ENCODE results near the gene CDHR2.
"Not testable (repeated sequence)": the region's sequence is repeated elsewhere in the genome, so short reads cannot be mapped to it uniquely, and the experiment has no call there.

The CDHR2 gene

DNA sequence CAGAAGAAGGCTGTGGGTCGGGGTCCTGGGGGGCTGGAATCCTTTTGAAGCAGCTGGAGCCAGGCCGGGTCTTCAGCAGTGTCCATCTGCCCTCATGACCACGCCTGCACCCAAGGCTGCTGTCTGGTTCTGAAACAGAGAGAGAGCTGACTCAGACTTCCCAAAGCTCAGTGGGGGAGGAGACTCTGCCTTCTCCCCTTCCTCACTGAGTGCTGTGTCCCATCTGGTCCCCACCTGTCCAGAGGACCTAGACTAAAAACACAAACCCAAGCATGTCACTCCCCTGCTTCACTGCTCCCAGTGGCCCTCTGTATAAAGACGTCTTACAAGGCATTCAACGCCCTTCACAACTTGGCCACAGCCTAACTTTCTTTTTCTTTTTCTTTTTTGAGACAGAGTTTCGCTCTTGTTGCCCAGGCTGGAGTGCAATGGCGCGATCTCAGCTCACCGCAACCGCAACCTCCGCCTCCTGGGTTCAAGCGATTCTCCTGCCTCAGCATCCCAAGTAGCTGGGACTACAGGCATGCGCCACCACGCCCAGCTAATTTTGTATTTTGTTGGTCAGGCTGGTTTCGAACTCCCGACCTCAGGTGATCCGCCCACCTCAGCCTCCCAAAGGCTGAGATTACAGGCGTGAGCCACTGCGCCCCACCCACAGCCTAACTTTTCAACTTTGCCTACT lies 50.7 kb downstream of the CDHR2 start:
- not testable (repeated sequence) for DNase-seq

DNA sequence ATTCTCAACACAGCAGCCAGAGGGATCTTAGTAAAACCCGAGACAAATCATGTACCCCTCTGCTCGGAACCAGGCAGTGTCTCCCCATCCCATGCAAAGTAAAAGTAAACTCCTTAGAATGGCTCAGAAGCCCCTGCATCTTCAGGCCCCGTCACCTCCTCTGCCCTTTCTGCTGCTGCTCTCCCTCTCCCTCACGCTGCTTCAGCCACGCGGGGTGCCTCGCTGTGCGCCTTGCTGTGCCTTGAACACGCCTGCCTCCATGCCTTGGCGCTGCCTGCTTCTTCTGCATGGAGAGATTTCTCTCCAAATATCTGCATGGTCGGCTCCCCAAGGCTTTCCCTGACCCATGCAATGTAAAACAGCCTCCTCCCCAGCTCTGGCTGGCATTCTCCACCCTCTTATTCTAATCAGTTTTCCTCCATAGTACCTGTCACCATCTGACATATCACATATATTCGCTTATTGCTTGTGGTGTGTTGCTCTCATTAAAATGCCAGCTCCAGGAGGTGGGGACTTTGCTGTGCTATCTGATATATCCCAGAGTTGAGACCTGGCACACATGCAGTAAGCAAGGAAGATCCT lies 52.9 kb downstream of the CDHR2 start:
- DNase-seq: no peak

DNA sequence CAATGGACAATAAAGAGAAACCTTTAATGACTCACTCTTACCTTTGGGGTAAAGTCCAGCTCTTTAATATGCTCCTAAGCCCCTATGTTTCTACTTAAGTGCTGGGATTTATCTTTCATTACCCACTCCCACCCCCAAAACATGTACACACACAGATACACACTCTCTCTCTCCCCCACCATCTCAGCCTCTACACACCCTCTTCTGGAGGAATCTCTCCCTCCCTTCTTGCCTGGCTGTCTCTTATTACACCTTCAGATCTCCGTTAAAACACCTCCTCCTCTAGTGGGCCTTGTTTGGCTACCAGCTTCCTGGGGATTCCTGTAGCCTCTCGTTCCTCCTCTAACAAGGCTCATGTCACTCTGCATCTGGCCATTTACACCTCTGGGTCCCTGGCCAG lies 53.9 kb downstream of the CDHR2 start:
- DNase-seq: no peak

DNA sequence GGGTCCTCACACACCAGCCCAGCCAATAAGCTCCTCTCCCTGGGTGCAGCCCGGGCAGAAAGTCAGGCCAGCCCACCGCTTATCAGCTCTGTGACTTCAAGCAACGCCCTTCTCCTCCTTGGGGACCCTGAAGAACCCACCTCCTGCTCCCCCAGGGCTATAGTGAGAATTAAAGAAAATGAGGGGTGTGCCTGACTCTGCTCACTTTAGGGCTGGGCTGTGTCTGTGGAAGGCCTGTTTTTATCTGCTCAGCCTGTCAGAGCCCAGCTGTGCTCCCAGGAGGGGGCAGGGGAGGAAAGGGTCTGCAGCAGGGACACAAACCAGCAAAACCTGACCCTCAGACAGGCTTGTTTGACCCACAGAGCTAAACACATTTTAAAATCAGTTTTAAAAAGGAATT lies 56.9 kb downstream of the CDHR2 start:
- no peak for DNase-seq

DNA sequence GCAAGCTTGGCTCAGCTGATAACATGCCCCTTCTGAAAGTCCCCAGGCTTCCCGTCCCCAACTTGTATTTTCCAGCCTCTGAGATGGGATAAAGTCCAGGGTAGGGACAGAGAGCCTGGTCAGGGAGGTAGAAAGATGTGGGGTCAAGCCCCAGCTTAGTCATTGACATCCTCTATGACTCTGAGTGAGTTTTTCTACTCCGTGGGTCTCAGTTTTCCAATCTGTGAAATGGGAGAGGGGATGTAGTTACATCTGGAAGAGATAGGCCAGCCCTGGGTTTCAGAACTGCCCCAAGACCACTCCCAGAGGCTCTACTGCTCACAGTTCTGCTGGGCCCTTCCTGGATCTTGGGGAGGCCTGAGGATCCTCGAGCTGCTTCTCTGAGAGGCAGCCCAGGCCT lies 57.7 kb downstream of the CDHR2 start:
- DNase-seq: no peak

DNA sequence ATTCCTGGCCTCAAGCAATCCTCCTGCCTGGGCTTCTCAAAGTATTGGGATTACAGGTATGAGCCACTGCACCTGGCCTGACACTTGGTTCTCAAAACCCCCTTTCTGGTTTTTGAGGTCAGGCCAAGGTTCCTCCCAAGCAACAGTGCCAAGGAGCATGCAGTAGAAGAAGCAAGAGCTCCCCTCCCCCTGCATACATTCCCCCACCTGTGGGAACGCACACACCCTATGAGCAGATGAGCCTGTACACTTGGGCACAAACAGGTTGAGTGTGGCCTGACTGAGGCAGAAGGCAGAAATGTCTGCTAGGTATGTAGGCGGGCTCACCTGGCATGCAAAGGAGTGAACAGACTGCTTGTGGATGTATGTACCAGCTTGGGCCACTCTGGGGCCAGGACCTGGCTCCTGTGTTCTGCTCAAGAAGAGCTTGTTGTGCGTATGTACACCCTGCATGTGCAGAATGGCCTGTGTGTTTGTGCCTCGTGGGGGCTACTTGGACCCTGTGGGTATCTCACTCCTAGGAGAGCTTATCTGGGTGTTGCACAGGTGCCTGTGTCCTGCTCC lies 59.1 kb downstream of the CDHR2 start:
- DNase-seq: no peak

- no peak for DNase-seq
Observed at GRCh38 chr5:176608937-176609723, 60.0 kb downstream of the CDHR2 start.

GRCh38 chr5:176609724-176610434 lies 60.7 kb downstream of the CDHR2 start, which contains the start of gene GPRIN1:
TSS of gene GPRIN1 (minus strand) at chr5:176610156. CDS start at chr5:176599834, 10,322 bp downstream.
- peak; percentile 65 for DNase-seq

GRCh38 chr5:176610435-176610773 lies 61.3 kb downstream of the CDHR2 start:
- DNase-seq: no peak

- DNase-seq: peak; percentile 33
Observed at GRCh38 chr5:176611435-176611834, 62.3 kb downstream of the CDHR2 start.

DNA sequence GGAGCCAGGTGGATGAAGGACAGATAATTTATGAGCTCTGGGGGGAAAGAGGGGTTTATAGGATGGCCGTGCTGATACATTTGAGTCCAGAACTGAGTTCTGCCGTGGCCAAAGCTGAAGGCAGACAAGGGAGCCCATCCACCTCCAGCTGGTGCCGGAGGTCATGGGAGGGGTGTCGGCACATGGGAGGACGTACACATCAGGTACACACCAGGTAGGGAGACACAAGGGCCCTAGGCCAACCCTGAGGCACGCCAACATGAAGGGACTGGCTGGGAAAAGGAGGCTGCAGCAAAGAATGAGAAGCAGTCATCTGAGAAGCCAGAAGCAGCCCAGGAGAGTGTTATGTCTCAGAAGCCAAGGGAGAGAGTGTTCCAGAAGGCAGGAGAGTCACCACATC lies 62.9 kb downstream of the CDHR2 start:
- no peak for DNase-seq

DNA sequence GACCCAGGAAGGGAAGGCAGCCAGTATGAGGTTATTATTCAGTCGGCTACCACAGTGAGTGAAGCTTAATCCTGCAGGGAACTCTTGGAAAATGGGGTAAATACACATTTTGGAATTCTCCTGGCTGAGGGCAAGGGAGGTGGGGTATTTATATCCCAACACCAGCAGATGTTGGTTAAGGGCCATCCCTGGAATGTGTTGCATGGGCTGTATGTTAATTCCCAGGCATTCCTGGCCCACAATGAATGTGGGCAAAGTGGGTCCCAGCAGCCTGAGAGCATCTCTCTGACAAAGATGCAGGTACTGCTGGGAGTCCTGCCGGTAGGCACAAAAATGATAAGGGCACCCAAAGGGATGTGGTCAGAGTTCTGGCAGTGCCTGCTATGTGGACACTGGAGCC lies 63.7 kb downstream of the CDHR2 start:
- DNase-seq: no peak

DNA sequence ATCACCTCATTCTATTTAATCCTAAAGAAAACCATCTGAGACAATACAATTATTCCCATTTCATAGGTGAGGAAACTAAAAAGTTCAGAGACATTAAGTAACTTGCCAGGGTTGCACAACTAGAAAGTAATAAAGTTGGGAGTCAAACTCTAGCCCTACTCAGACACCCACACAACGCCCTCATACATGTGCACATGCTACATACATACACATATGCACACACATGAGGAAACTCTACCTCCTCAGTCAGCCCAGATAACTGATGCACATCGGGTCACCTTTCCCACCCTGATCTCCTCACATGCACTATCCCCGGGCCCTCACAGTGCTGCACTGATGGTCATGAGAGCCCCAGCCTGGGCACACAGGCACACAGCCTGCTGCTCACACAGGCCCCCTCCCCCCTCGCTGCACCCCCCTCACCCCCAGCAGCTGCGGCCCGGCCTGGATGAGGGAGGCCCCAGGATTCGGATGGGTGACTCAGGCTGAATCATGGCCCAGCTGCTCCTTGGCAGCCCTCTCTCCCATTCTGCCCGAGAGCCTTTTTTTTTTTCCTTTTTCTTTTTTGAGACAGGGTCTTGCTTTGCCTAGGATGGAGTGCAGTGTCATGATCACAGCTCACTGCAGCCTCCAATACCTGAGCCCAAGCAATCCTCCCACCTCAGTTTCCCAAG lies 65.8 kb downstream of the CDHR2 start:
- no peak for DNase-seq

DNA sequence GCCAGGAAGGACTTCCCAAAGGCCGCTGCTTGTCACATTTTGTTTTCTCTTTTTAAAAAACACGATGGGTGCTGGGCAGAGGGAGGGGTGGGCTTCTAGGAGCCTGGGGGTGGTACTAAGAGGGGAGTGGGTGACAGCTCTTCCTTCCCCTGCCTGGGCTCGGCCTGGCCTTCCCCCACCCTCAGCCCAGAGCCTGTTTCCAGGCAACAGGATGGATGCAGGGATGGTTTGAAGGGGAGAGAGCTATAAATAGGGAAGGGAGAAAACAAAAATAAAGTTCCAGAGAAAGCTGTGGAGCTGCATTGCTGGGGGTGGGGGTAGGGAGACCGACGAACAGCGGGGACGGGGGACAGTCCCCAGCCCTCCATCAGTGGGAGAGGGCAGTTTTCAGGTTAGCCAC lies 67.4 kb downstream of the CDHR2 start:
- no peak for DNase-seq

GRCh38 chr5:176618783-176619182 lies 69.6 kb downstream of the CDHR2 start:
- DNase-seq: no peak

- DNase-seq: peak; percentile 76
Observed at GRCh38 chr5:176619203-176619568, 70.0 kb downstream of the CDHR2 start.

- DNase-seq: no peak
Observed at GRCh38 chr5:176619569-176620332, 70.6 kb downstream of the CDHR2 start.

DNA sequence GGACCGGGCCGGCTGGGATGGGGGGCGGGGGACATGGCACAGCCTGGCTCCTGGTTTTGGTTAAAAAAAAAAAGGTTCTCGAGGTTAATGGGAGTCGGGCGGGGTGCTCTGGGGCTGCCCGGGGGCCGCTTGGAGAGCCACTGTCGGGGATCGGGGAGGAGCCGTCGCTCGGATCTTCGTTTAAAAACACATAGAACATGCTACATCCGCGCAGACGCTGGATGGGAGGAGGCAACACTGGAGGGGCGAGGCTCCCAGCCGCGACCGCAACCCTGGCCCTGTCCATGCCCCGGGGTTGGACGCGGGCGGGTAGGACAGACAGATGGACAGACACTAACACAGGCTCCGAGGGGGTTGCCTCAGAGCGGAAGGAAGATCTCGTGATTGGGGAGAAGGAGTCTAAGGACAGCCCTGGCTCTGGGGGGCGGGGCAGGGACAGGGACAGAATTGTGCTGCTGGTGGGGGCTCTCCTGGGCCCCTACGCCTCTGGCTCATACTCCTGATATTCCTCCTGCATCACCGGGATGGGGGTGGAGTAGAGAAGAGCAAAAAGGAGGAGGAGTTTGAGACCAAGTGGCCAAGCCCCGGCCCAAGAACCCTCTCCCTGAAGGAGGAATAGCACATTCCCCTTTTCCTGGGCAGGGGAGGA lies 71.3 kb downstream of the CDHR2 start:
- DNase-seq: no peak

GRCh38 chr5:176621661-176622079 lies 72.5 kb downstream of the CDHR2 start:
- DNase-seq: no peak

DNA sequence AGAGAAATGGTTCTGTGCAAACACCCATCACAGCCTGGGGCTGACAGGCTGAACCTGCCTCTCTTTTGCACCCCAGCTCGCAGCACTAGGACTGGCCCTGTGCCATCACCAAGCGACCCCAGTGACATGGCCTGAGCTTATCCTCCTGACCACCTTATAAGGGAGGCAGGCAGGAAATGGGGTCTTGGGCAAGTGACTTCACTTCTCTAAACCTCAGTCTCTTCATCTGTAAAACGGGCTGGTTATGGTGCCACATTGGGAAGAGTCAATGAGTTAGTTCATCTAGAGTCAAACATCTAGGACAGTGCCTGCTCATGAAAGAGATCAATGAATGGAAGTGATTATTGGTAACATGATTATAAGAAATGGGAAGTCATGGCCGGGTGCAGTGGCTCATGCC lies 75.0 kb downstream of the CDHR2 start:
- no peak for DNase-seq

DNA sequence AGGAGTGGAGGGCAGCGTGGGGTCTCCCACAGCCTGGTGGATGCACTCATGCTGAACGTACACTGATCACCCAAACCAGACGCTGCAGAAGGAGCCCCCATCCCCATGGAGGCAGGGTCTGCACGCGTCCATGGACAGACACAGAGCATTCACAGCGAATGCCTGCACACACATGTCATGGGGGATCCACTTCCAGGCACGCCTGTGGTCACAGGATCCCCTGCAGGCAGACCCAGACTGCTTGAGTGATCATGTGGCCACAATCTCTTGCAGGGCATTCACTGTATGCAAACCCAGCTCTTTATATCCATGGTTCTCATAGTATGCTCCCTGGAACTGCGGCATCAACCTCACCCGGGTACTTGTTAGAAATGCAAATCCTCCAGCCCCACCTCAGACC lies 75.8 kb downstream of the CDHR2 start:
- DNase-seq: no peak
